Activated CD4-positive, alpha-beta T cell treated with anti-CD3 and anti-CD28 coated beads, Interleukin-10, Interleukin-2, amounts not matched to agents 100 ng/mL and 50 ng/mL, durations not matched to agents 16 hours and 8 hours (primary cell): Measurements from ENCODE around the gene TNRC18.
A peak's percentile ranks its signal among the peaks of the same experiment; 100 is the strongest.
"Not testable (repeated sequence)": the region's sequence is repeated elsewhere in the genome, so short reads cannot be mapped to it uniquely, and the experiment has no call there.

Source experiments
- DNase-seq: peaks from one replicate; pipeline ENCODE4 v3.0.0-alpha.2; 2020

TNRC18 gene

DNA sequence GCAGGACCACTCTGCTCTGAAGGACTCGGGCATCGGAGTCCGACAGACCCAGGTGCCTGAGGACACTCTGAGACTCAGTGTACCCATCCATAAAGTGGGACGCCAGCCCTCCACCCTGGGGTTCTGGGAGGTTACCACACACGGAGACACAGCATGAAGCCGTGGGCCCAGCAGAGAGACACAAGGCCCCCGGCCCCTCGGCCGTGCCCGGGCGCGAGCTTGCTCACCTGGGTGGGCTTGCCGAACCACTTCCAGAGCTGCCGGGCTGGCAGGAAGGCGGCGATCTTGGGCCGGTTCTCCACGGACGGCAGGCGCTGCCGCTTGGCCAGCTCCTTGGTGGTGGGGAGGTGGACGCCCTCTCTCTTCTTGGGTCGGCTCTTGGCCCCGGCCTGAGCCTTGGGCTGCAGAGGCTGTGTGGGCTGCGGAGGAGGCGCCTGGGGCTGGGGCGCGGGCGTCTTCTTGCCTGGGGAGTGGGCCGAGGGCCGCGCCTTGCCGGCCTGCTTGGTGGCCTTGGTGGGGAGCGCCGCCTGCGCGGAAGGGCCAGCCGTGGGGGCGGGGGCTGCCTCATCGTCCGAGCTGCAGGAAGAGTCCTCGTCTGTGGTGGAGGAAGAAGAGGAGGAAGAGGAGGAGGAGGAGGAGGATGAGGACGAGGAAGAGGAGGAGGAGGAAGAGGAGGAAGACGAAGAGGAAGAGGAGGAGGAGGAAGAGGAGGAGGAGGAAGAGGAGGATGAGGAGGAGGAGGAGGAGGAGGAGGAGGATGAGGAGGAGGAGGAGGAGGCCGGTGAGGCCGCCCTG, 111.2 kb downstream of the TNRC18 start:
- DNase-seq, result not testable (repeated sequence)

- no peak for DNase-seq
These were observed 112.7 kb downstream of the TNRC18 start for GRCh38 chr7:5310822-5311405.

GRCh38 chr7:5309146-5309545, 114.5 kb downstream of the TNRC18 start:
- no peak for DNase-seq

GRCh38 chr7:5307221-5308142, 116.2 kb downstream of the TNRC18 start:
- DNase-seq, result not testable (repeated sequence)

DNA sequence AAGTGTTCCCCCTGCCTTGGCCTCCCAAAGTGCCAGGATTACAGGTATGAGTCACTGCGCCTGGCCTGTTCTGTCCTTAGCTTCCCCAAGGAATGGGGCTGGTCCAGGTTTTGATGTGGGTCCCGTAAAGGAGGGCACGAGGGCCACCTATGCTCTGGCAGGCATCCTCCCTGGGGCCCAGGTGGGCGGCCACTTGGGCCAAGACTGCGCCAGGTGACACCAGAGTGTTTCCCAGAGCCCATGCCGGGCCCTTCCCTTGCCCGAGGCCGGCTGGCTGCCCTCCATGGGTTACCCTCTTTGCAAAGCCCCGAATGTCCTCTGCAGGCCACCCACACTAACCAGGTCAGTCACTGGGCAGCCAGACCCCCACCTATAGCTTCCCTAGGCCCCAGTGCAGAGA, 118.6 kb downstream of the TNRC18 start:
- not testable (repeated sequence) for DNase-seq

DNA sequence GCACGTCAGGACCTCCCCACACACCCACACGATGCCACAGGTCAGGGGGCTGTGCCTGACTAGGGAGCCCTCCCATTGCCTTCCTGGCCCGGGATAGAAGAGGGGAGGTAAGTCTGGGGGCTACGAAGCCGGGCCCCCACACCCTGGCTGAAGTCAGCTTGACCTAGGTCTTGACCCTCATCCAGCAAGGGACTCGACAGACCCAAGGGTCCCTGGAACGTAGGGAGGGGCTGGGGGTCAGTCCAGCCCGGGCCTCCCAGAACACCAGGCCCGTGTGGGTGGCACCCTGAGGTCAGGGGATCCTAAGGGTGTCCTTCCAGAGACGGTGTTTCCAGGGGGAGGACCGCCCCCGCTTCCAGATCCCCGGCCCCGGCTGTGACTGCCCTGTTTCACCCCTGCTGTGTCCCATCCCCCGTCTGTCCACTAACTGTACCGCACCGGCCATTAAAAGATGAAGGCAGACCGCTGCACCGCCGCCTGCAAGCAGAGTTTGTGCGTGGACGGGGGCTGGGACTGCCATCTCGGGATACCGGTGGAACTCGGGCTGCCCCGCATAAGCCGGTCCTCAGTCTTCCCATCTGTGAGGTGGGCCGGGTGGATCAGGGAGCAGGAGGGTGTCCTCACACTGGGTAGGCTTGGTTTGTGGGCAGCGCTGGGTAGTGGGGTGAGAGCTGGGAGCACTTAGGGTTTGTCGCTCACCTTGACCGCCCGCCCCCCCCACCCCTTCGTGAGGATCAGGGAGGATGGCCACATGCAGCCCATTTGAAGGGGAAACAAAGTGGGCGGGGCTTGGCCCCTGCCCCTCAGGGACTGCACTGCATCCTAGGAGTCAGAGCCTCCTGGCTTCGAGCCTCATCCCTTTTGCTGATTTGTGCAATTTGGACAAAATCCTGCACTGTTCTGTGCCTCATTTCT, 119.8 kb downstream of the TNRC18 start:
- no peak for DNase-seq

- no peak for DNase-seq
These were observed 120.6 kb downstream of the TNRC18 start for GRCh38 chr7:5303061-5303460.

GRCh38 chr7:5302577-5302976, 121.1 kb downstream of the TNRC18 start:
- DNase-seq, result no peak

GRCh38 chr7:5300366-5300765, 123.3 kb downstream of the TNRC18 start:
- no peak for DNase-seq

GRCh38 chr7:5296611-5297226, 126.9 kb downstream of the TNRC18 start:
- DNase-seq, result peak; percentile 57

DNA sequence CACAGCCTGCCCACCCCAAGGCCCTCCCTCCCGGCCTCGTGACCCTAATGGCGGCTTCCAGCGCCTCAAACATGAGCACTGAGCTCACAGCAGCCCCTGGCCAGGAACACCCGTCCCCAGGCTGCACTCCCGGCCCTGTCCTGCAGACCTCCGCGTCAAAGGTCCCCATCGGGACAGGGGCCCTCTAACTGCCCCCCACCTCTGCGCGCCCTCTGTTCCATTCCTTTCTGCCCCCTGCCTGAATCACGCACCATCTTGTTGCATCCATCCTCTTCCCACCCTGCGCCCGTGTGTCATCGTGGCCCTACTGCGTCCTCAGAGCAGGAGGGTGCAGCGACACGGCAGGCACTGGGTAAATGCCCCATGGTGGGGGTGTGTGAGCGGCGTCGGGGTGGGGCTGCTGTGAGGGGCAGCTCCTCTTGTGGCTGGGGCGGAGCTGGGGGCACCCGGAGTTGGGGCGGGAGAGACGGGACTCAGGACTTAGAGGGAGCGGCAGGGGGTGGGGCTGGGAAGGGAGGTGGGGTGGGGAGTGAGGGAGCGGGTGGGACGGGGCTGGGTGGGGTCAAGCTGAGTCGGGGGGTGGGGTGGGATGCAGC, 127.5 kb downstream of the TNRC18 start:
- no peak for DNase-seq

DNA sequence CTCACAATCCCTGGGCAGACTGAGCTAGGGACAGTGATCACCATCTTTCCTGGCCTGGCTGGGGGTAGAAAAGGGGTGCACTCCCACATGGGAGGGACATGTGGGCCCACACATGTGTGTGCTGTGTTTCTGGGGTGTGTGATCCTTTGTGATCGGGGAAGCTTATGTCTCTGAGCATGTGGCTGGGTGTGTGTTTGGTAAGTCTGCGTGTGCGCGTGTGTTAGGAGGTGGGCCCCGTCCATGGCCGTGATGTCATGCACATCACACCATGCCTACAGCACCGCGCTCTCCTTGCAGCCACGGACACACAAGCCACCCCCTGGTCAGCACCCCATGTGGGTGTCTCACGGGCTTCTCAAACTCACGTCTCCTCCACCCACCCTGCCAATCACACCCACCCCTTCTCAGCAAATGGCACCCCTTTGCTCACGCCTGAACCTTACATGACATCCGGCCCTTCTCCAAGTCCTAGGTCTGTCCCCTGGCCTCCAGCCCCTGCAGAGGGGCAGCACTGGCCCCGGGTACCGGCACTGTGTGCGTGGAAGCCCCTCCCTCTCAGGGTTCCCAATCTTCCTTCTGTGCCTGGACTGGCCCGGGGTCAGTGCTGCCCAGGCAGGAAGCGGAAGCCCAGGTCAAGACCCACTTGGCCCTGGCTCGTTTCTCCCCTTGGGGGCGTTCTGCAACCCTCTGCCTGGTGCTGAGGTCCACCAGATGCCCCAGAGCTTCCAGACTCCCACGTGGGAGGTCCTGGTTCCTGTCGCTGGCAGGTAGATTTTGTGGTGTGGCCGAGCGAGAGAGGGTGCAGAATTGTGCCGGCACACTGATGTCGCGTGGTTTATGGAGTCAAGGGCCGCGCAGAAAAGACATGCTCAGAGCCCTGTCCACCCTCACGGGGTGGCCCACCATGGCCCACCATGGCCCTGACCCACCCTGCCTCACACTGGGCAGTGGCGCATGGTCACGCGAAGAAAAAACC, 128.3 kb downstream of the TNRC18 start:
- DNase-seq, result no peak

DNA sequence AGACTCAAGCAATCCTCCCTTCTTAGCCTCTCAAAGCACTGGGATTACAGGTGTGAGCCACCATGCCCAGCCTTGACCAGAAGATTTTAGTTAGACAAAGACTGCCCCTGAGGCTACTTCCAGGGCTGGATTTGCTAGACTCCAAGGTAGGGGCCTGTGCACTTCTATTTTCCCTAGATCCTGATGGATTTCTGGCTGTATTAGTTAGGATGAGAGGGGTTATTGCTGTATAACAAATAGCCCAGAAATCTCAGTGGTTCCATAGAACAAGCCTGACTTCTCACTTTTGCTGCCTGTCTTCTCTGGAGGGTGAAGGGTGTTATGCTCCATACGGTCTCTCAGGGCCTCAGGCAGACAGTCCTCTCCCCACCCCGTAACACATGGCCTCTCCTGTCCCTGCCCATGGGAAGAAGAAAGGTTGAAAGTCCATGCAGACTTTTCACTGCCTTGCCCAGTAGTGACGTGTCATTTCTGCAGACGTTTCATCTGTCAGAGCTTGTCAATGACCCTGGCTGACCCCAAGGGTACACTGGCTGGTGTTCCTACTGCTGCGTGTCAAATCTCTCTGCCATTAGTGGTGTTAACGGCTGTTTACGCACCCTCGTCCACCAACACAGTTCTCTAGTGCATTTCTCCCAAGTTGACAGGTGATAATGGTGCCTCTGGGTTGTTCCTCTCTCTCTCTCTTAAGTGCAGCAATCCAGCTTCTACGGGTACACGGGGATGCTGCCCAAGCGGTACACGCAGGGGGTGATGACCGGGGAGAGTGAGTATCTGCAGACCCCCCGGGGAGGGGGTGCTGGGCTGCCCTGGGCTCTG, 129.3 kb downstream of the TNRC18 start:
- no peak for DNase-seq

GRCh38 chr7:5291711-5292335, 131.8 kb downstream of the TNRC18 start:
- DNase-seq, result not testable (repeated sequence)

DNA sequence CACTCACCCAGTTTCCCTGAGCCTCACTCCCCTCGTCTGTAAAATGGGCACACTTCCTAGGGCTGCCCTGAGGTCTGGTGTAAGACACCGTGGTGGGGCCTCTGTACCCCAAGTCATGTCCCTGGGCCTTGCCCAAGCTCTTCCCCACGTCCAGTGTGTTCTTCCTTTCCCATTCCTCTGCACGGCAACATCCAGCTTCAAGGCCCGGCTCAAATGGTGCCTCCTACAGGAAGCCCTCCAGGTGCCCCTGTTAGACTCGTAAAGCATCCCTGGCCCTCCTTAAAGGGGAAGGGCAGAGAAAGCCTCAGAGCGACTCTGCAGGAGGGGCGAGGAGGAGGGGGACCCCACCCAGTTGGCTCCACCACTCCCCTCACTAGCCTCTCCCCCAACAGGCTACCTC, 132.3 kb downstream of the TNRC18 start:
- DNase-seq, result no peak

DNA sequence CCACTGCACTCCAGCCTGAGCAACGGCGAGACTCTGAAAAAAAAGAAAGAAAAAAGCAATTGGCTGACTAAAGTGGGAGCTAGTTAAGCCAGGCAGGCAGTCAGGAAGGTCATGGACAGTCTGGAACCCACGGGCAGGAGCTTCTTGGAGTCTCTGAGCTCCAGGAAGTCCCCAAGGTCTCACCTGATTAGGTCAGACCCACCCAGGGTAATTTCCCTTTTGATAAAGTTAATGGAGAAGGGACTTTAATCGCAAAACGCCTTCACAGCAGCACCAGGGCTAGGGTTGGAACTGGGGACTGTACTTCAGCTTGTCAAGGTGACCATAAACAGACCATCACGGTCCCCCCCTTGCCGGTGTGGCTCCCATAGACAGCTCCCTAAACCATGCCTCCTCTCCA, 134.3 kb downstream of the TNRC18 start:
- DNase-seq, result no peak

- DNase-seq, result not testable (repeated sequence)
These were observed 135.1 kb downstream of the TNRC18 start for GRCh38 chr7:5288560-5288959.

DNA sequence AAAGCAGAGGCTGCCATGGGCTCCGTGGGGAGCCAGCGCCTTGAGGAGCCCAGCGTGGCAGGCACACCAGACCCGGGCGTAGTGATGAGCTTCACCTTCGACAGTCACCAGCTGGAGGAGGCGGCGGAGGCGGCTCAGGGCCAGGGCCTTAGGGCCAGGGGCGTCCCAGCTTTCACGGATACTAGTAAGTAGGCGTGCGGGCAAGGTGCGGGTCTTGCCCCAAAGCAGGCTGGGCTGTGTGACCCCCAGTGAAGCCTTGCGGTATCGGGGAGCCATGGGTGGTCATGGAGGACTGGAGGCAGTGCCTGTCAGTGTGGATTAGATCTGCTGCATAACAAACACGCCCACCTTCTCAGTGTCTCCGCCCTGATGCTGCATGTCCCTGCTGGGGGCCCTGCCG, 135.8 kb downstream of the TNRC18 start:
- DNase-seq, result no peak

DNA sequence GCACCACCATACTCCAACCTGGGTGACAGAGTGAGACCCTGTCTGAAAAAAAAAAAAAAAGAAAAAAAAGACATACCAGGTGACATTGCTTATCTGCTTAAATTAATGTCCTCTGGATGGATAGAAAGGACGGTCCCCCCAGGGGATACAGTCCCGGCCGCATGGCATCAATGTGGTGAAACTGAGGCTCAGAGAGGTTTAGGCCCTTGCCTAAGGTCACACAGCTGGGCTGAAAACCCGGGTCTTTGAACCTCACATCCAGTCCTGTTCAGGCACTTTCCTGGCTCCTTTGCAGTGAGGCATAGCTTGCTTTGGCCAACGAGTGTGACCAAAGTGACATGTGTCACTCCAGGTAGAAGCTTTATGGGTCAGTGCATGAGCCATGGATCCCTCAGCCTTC, 136.3 kb downstream of the TNRC18 start:
- not testable (repeated sequence) for DNase-seq
